T-helper 2 cell (primary cell): ENCODE data around the gene SELENBP1.

Experiments
- DNase-seq, 5 experiments: peaks; one replicate each; pipeline versions ENCODE4 v3.0.0 to v3.0.0-alpha.2; 2012 to 2022

Gene SELENBP1

DNA sequence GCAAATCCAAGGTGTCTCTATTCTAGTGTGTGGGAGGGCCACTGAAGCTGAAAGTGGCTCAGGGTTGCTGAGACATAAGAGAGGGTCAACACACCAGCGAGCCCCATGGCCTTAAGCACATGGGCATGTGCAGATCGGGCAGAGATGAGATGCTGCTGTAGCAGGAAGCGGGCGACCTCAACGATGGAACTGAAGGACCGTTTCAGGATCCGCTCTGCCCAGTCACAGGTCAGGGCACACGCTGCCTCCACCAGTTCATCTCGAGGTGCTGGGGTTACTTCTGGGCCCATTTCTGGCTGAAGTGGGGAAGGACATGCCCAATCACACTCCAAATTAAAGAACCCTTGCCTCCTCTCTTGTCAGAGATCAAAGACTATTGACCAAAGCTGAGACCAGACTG is 28.9 kb downstream of the SELENBP1 start:
- no peak for DNase-seq

DNA sequence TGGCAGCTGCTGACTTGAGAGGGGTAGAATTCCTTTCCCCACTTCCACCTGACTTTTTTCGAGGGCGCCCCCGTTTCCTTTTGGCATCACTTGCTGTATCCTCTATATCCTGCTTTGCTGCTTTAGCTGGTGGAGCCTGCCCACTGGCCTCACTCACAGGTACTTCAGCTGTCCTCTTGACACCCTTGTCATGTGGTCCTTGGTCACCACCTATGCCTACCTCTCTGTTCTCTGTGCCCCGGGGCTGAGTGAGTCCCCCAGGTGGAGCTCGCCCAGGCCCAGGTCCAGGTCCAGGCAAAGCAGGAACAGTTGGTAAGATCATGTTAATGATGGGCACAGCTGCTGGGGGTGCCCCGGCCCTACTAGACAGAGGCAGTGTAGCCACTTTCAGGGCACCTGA is 29.9 kb downstream of the SELENBP1 start:
- no peak for DNase-seq

DNA sequence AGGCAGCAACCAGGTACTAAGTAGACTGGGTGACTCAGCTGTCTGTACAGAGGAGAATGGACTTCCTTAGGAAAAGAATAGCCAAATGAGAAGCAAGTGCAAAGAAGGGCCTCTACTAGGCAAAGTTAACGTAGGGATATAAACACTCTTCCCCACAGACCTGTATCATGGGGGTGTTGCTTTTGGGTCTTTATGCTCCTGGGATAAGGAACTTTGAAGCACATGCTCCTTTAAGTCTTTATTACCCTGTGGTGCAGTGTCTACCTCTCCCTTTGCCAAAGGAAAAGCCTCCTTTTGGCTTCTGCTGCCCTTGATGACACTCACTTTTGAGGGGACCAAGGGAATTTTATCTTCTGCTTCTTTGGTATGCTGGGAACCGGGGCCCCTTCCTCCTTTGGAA is 30.5 kb downstream of the SELENBP1 start:
- no peak for DNase-seq

DNA sequence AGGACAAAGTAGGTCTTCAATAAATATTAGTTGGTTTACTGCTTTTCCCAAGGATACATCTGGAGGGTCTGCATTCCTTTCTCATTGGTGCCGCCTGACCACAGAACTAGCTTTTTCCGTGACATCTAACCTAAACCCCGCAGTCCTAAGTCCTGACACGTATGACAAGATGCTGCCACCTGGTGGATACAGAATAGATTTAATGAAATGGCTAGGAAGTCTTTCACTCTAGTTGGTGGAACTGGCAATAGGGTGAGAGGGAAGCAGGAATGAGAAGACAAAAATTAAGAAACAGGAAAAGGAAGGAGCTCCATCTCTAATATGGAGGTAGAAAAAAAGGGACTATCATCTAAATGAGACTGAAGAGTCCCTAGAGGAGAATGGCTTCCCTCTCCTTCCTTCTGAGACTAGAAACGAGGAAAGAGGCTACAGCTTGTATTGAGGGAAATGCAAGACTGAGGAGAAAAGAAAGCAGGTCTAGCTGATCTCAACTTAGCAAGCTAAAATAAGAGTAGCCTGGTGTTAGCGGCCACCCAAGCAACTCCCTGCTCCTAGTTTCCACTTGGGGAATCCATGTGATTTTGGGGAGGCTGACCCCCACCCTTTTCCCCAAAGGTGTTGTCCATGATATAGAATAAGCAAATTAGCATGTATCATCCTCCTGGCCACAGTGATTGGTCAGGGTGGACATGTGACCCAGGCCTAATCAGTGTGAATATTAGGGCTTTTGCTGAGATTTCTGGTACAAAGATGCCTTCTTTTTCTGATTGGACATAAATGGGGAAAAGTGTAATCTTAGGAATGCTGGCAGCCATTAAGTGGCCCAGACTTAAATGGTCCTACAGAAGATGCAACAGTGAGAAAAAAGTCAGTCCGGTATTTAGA is 31.4 kb downstream of the SELENBP1 start:
- DNase-seq, result peak in 3 of 5 experiments; percentile 14 to 79 (median 41)

DNA sequence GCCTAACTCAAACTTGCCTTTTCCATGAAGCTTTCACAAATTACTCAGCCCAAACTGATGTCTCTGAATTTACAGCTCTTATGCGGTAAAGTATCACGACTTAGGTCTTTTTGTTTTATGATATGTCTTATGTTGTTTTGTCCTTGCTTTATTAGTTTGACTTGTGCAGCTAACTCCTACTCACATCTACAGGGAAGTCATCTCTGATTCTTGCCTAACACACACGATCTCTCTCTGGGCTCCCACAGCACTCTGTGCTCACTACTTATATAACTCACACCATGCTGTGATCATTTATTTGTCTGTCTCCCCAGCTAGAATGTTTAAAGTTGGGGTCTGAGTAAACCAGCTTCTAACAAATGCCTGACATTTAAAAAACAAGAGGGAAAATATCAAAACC is 35.9 kb downstream of the SELENBP1 start:
- DNase-seq, result no peak

DNA sequence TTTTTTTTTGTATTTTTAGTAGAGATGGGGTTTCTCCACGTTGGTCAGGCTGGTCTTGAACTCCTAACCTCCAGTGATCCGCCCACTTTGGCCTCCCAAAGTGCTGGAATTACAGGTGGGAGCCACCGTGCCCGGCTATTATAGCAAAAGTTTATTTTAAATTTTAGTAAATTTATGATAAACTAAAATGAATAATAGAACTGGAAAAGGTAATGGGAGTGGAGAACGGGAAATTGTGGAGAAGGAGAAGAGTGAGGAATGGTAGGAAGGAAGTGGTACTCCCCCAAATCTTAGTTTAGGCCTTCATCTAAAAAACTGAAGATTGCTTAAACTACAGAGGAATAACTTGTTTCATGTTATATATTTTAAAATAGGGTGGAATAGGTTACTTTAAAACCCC is 37.7 kb downstream of the SELENBP1 start:
- DNase-seq, result no peak

DNA sequence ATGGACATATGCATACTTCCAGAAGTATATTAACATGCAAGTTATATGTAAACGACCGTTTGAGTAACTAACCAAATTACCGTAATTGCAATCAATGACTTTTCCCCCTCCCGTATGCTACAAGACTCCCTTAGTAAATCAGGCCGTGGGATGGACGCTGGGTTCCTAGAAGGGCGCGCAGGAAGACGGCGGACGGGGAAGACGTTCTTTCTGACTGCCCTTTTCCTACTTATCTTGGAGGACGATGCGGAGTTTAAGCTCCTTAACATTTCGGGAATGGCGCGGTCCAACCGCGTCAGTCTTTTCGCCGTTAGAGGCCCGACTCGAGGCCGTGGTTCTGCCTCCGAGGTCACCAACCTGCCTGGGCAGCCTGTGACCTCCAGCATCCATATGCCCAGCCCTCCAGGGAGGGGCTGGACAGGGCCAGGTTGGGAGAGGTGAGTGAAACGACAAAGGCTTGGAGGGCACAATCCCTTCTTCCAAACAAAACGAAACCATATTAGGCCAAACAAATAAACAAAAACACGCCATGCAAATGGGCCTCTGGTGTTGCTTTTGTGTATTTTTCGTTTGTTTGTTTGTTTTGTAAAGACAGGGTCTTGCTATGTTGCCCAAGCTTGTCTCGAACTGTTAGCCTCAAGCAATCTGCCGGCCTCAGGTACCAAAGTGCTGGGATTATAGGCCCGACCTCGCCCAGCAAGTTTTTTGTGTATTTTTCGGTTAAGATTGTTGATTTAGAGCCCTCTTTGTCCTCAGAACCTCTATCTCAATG is 44.4 kb downstream of the SELENBP1 start:
- no peak for DNase-seq

DNA sequence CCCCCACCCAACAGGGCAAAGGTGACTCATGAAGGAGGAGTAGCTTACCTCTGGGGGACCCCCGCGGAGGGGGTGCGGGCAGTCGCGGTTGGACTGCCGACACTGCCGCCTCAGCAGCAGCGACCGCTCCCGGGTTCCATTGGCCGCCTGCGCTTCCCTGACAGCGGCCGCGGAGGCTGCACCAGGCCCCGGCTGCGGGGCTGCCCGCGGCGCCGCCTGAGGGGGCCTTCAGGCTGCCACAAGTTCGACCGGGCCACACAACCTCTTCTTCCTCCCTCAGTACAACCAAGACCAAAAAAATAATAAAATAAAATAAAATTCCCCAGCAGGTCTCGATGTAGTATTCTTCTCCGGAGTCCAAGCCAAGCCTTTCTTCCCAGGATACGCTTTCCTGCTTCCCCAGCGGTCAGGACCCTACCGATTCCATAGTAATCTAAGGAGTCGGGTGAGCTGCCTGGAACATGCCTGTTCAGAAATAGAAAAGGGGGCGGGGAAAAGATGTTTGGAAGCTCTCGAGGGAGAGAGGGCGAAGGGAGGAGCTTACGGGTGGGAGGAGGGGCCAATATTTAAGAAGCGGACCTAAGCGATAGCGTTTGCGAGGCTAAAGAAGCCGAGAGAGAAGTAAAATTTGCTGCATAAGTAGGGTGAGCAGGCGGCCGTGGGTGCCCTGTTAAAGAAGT is 45.1 kb downstream of the SELENBP1 start, which contains the start of gene PI4KB:
Gene PI4KB, minus strand, starts transcription at position 194 of the 680 bp plus-strand sequence. CDS start 10,935 bp downstream, outside the sequence.
- peak; percentile 52 to 97 (median 83) for DNase-seq

DNA sequence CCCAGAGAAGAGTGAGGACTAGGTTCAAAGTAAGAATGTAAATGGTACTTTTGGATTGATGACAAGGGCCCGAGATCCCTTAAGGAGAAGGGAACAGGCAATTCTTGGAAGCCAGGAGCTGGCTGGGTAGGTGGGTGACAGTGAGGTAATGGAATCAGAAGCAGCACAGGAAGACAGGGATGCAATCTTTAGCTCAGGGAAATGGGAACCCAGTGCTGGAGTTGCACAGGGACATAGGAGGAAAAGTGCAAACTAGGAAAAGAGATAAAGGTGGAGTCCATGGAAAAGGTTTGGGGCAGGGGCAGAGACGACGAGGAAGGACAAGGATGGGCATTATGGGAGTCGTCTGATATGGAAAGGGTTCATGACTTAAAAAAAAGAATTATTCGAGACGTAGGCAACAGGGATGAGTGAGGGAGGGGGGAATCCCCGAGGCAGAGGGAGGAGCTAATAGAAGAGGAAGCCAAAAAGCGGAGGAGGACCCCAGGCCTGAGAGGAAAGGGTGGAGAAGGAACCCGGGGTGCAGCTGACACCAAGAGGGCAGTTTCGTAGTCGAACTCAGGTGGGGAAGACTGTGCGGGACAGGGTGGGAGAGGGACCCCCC is 45.8 kb downstream of the SELENBP1 start:
- DNase-seq, result peak in 4 of 5 experiments; percentile 34 to 70 (median 44)

DNA sequence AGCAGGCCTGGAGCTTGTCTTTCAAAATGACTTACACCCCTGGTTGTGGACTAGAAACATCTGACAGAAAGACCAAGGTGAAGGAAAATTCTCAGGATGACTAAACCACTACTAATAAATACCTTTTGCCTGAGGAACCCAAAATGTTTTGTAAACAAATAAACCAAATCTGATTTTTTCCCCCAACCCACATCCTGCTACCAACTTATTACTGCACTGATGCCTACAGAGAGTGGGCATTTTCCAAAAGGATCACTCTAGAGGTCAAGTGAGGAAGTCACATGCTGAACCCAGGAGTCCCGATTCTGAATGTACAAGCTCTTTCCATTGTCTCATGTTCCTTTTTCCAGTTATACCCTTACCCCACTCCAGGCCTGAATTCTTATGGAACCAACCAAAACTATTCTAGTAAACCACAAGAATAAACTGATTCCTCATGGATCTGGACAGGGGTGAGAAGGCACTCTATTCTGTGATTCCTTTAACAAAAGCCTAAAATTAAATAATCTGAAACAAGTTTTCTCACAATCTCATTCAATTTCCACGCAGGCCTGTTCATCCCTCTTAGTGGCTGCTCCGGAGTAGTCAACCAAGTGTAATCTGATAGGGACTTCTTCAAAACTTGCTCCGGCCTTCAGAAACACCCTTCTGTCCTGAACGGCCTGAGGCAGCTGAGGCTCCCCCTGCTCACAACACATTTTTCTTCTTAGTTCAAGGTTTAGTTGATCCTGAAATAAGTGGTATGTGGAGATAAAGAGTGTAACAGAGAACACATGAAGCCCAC is 46.7 kb downstream of the SELENBP1 start:
- peak in 1 of 5 experiments; percentile 24 for DNase-seq

DNA sequence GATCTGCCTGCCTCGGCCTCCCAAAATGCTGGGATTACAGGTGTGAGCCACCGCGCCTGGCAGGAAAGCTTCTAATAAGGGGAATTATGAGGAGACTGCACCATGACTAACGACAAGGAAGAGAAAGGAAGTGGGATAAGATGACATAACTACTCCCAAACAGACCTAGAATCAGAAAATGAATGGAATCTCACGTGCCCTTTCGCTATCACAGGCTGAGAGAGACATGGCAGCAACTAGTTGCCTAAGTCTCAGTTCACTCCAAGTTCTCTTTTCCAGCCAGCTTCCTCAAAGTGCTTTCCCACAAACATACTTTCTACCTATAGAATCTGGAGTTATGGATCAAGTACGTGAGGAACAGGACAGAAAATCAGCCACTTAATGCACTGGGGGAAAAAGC is 47.3 kb downstream of the SELENBP1 start:
- DNase-seq, result no peak

DNA sequence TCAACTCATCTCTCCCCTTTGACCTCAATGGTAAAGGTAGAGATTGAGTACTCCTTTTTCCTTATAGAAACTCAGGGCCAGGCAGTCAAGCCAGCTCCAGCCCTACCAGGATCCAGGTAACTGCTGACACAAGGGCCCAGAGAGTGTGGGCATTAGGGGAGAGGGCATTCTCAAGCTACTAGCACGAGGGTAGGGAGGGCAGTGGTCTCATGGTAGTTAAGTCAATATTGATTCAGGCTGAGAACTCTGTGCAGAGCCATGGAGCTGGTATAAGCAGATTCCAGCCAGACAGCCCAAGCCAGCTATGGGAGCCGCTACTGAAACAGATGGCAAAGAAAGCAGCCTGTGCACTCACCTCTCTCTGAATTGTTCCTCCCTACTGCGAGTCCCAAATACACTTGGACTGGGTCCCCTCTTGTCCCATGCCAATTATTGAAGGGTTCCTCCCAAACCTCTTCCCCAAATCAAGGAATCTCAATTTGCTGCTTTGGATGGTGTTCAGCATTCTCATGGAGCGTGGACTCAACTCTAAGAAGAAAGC is 48.0 kb downstream of the SELENBP1 start:
- DNase-seq, result no peak

DNA sequence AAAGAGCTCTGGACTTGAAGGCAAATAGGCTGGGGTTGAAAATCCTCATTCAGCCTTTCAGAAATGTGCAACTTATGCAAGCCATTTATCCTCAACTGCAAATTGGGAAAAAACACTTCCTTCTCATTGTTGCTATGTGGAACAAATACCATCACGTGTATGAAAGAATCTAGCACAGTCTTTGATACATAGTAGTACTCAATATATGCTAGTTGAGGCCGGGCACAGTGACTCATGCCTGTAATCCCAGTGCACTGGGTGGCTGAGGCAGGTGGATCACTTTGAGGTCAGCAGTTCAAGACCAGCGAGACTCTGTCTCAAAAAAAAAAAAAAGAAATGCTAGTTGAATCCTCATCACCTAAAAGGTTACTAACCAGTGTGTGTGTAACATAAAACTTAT is 53.5 kb downstream of the SELENBP1 start:
- no peak for DNase-seq

DNA sequence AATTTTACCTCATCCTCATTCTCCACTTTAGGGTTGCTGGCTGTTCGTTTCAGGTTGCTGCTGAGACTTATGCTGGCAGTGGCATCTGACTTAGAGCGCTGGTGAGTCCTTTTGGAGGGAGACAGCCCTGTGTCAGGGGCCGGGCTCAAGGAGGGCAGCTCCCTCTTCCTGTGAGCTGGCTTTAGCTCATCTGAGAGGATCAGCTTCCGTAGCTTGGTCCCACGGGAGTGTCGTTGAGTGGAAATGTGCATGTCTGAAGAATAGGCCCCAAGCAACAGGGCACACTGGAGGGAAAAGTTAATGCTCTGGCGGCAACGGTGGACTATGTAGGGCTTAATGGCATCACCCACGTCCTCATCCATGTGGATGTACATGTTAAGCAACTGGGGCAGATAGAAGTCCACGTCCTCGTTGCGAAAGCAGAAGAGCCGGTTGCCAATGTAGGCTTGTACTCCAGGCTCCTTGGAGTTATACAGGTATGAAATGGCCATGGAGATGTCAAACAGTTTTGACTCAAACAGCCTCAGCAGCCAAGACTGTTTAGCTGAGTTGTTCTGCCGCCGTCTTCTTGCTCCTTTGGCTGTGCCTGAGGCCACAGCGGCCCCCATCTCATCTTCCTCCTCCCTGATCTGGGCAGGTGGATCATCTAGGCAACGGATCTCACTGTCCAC is 56.8 kb downstream of the SELENBP1 start:
- no peak for DNase-seq
